Common myeloid progenitor, CD34-positive (primary cell): Measurements from ENCODE around the gene LRP1B.

Experiments
- CTCF ChIA-PET: fragments of 350-600 bp; sonication (Branson Sonifier 250); formaldehyde crosslinking; loops from one replicate; lab custom pipeline; 2021; ENCODE audit warnings: antibody characterized with exemption; lab: Charles Lee
- POLR2A ChIA-PET: fragments of 350-600 bp; sonication (Branson Sonifier 250); formaldehyde crosslinking; loops from one replicate; lab custom pipeline; 2021; ENCODE audit warnings: antibody characterized with exemption; lab: Charles Lee
- DNase-seq, 3 donors: peaks; one replicate each; pipeline versions ENCODE4 v3.0.0 to v3.0.0-alpha.2; 2013
- H3K27ac ChIP-seq, 2 experiments: 1 replicate in 1 of 2; 2 replicates in 1 of 2; pipeline ENCODE4 v1.7.0; 2013; ENCODE audit warnings: inconsistent platforms in 2 of 2, low read length in 2 of 2, mild to moderate bottlenecking in 2 of 2, low read depth in 1 of 2, moderate library complexity in 1 of 2; ENCODE audit not compliant: severe bottlenecking in 2 of 2, insufficient read depth in 1 of 2, poor library complexity in 1 of 2
- H3K27me3 ChIP-seq, 5 experiments: replicated peaks in 2 of 5; 1 replicate in 3 of 5; 2 replicates in 2 of 5; pipeline versions ENCODE4 v1.6.1 to v1.7.0; 2013; ENCODE audit warnings: low read length in 4 of 5, mild to moderate bottlenecking in 2 of 5, moderate library complexity in 2 of 5, inconsistent platforms in 1 of 5; ENCODE audit not compliant: insufficient read depth in 5 of 5, control insufficient read depth in 4 of 5
- H3K36me3 ChIP-seq, 4 experiments: 1 replicate in 2 of 4; 2 replicates in 2 of 4; pipeline versions ENCODE4 v1.6.1 to v1.7.0; 2013; ENCODE audit warnings: low read length in 3 of 4, control low read depth in 1 of 4, mild to moderate bottlenecking in 1 of 4; ENCODE audit not compliant: control insufficient read depth in 4 of 4, insufficient read depth in 4 of 4
- H3K4me1 ChIP-seq, 4 experiments: 1 replicate in 3 of 4; 2 replicates in 1 of 4; pipeline versions ENCODE4 v1.6.1 to v1.7.1; 2013; ENCODE audit warnings: low read length in 3 of 4, mild to moderate bottlenecking in 3 of 4, control low read depth in 1 of 4, inconsistent platforms in 1 of 4, moderate library complexity in 1 of 4; ENCODE audit not compliant: control insufficient read depth in 4 of 4, insufficient read depth in 4 of 4; ENCODE audit errors: control extremely low read depth in 1 of 4
- H3K4me3 ChIP-seq, 7 experiments: 1 replicate in 4 of 7; 2 replicates in 3 of 7; pipeline versions ENCODE4 v1.5.1 to v1.7.0; 2013; ENCODE audit warnings: mild to moderate bottlenecking in 7 of 7, low read length in 6 of 7, moderate library complexity in 6 of 7, inconsistent platforms in 2 of 7, low read depth in 2 of 7, control low read depth in 1 of 7; ENCODE audit not compliant: insufficient read depth in 4 of 7, control insufficient read depth in 1 of 7; ENCODE audit errors: extremely low read depth in 1 of 7
- H3K9me3 ChIP-seq, 5 experiments: 1 replicate in 4 of 5; 2 replicates in 1 of 5; pipeline versions ENCODE4 v1.6.1 to v1.7.1; 2013; ENCODE audit warnings: low read length in 4 of 5, mild to moderate bottlenecking in 2 of 5, inconsistent platforms in 1 of 5, low read depth in 1 of 5, moderate library complexity in 1 of 5; ENCODE audit not compliant: control insufficient read depth in 4 of 5, insufficient read depth in 2 of 5; ENCODE audit errors: control extremely low read depth in 1 of 5
- WGBS: methylation state at CpG from one replicate; pipeline ENCODE4 v1.1.5; 2013; ENCODE audit not compliant: insufficient coverage; 5-methylcytosine and 5-hydroxymethylcytosine counted together

The LRP1B gene

GRCh38 chr2:141601511-141602152 is 529.2 kb downstream of the LRP1B start:
- ChIA-PET CTCF (no interaction called here), POLR2A (no interaction called here)
- DNase-seq: no peak
- Histone ChIP-seq H3K9me3 (peaks cover 0 to 1% (median 0%) of the 10 kb centered on the region in 5 experiments), H3K27me3 (no peaks in the 10 kb centered on the region), H3K4me1 (peaks cover 0 to 4% (median 0%) of the 10 kb centered on the region in 4 experiments), H3K36me3 (no peaks in the 10 kb centered on the region), H3K4me3 (no peak overlapping the region), H3K27ac (no peak overlapping the region)
- WGBS: 88% methylated on average over 8 of the region's 8 CpGs

GRCh38 chr2:141599721-141600120 is 531.1 kb downstream of the LRP1B start:
- Histone ChIP-seq H3K27ac (no peak overlapping the region), H3K4me1 (peaks cover 0 to 4% (median 0%) of the 10 kb centered on the region in 4 experiments), H3K9me3 (peaks cover 0 to 1% (median 0%) of the 10 kb centered on the region in 5 experiments), H3K4me3 (no peak overlapping the region), H3K27me3 (no peaks in the 10 kb centered on the region), H3K36me3 (no peaks in the 10 kb centered on the region)
- ChIA-PET CTCF (no interaction called here), POLR2A (no interaction called here)
- 100% methylated on average over 2 of the region's 4 CpGs for WGBS
- no peak for DNase-seq

- WGBS: no CpG with 5 or more reads among the region's 2 CpGs
- H3K27me3 ChIP-seq: no peaks in the 10 kb centered on the region
- H3K4me1 ChIP-seq: peaks cover 0 to 4% (median 0%) of the 10 kb centered on the region in 4 experiments
- DNase-seq: no peak
- H3K27ac ChIP-seq: no peak overlapping the region
- CTCF ChIA-PET: no interaction called here
- H3K36me3 ChIP-seq: no peaks in the 10 kb centered on the region
- no peak overlapping the region for H3K4me3 ChIP-seq
- H3K9me3 ChIP-seq: peaks cover 0 to 2% (median 1%) of the 10 kb centered on the region in 5 experiments
- POLR2A ChIA-PET: no interaction called here
These were observed 531.8 kb downstream of the LRP1B start for GRCh38 chr2:141598982-141599381.

- no CpG with 5 or more reads among the region's 3 CpGs for WGBS
- DNase-seq: no peak
- H3K4me1 ChIP-seq: peaks cover 0 to under 1% (median 0%) of the 10 kb centered on the region in 4 experiments
- CTCF ChIA-PET: no interaction called here
- peaks cover 0 to 3% (median 3%) of the 10 kb centered on the region in 5 experiments for H3K9me3 ChIP-seq
- POLR2A ChIA-PET: no interaction called here
- H3K27me3 ChIP-seq: no peaks in the 10 kb centered on the region
- no peaks in the 10 kb centered on the region for H3K36me3 ChIP-seq
- H3K4me3 ChIP-seq: no peak overlapping the region
- no peak overlapping the region for H3K27ac ChIP-seq
These were observed 535.4 kb downstream of the LRP1B start for GRCh38 chr2:141595316-141595920.

GRCh38 chr2:141591787-141592186 is 539.0 kb downstream of the LRP1B start:
- Histone ChIP-seq H3K27ac (no peak overlapping the region), H3K36me3 (no peaks in the 10 kb centered on the region), H3K27me3 (no peaks in the 10 kb centered on the region), H3K9me3 (peaks cover 0 to 3% (median 3%) of the 10 kb centered on the region in 5 experiments), H3K4me3 (no peak overlapping the region), H3K4me1 (no peaks in the 10 kb centered on the region)
- DNase-seq: no peak
- ChIA-PET POLR2A (no interaction called here), CTCF (no interaction called here)
- 100% methylated on average over 2 of the region's 3 CpGs for WGBS

- peaks cover 0 to 3% (median 3%) of the 10 kb centered on the region in 5 experiments for H3K9me3 ChIP-seq
- H3K27ac ChIP-seq: no peak overlapping the region
- POLR2A ChIA-PET: no interaction called here
- CTCF ChIA-PET: no interaction called here
- no peaks in the 10 kb centered on the region for H3K36me3 ChIP-seq
- no peak overlapping the region for H3K4me3 ChIP-seq
- no peaks in the 10 kb centered on the region for H3K27me3 ChIP-seq
- no peaks in the 10 kb centered on the region for H3K4me1 ChIP-seq
- 92% methylated on average over 4 of the region's 5 CpGs for WGBS
- no peak for DNase-seq
These were observed 540.2 kb downstream of the LRP1B start for GRCh38 chr2:141590620-141591019.

- Histone ChIP-seq H3K4me3 (no peak overlapping the region), H3K27me3 (no peaks in the 10 kb centered on the region), H3K27ac (no peak overlapping the region), H3K4me1 (no peaks in the 10 kb centered on the region), H3K9me3 (peaks cover 0 to 3% (median 3%) of the 10 kb centered on the region in 5 experiments), H3K36me3 (no peaks in the 10 kb centered on the region)
- ChIA-PET CTCF (no interaction called here), POLR2A (no interaction called here)
- DNase-seq: no peak
- 83% methylated on average over 4 of the region's 7 CpGs for WGBS
These were observed 541.5 kb downstream of the LRP1B start for GRCh38 chr2:141589314-141589713.
